ENCODE results near the gene PIP4K2A.

The PIP4K2A gene

DNA sequence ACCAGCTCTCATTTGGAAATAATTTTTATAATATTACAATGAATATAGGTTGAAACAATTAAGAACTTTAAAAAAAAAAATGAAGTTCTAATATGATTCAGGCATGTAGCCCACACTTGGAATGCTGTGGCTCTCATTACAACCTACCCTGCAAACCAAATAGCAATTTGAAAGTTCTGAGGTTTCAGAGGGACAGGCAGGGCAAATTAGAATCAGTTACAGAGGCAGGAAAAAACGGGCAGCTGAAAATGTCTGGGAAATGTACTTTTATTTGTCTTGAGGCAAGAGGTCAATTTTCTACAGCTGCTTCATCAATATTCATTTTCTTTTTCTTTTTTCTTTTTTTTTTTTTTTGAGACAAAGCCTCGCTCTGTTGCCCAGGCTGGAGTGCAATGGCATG, 95.3 kb downstream of the PIP4K2A start:
- H3K9ac ChIP-seq (ENCODE audit: low read depth, low read length, poor library complexity), result no peak overlapping the region
- no peak overlapping the region for H3K4me2 ChIP-seq (ENCODE audit: insufficient read depth, low read length, poor library complexity, severe bottlenecking)
- no peak overlapping the region for H2BK120ac ChIP-seq (ENCODE audit: low read depth, low read length)
- H2AFZ ChIP-seq (ENCODE audit: low read length), result no peak overlapping the region
- H3K27me3 ChIP-seq (ENCODE audit: control insufficient read depth in 3 of 3, insufficient read depth in 3 of 3, low read depth in 1 of 3, low read length in 3 of 3), result no peaks in the 10 kb centered on the region
- no peaks in the 10 kb centered on the region for H3K36me3 ChIP-seq (replicated peaks in 1 of 2; ENCODE audit: control insufficient read depth in 2 of 2, insufficient read depth in 2 of 2, low read length in 2 of 2)
- no peak overlapping the region for H2BK5ac ChIP-seq (ENCODE audit: low read length)
- no peak overlapping the region for H2AK5ac ChIP-seq (ENCODE audit: low read depth, low read length)
- H3K79me1 ChIP-seq (ENCODE audit: low read depth, low read length), result peaks cover 3% of the 10 kb centered on the region
- no peak overlapping the region for H3K23ac ChIP-seq (ENCODE audit: low read depth, low read length, poor library complexity)
- no peak overlapping the region for H3K4ac ChIP-seq (ENCODE audit: low read length)
- no peaks in the 10 kb centered on the region for H3K9me3 ChIP-seq (replicated peaks in 1 of 2; ENCODE audit: control insufficient read depth in 2 of 2, insufficient read depth in 1 of 2, low read depth in 1 of 2, low read length in 2 of 2)
- no peak overlapping the region for H4K8ac ChIP-seq (ENCODE audit: low read depth, low read length)
- H2BK12ac ChIP-seq (ENCODE audit: low read length), result no peak overlapping the region
- peaks cover 8 to 23% of the 10 kb centered on the region in 2 donors for H3K4me1 ChIP-seq (ENCODE audit: control insufficient read depth in 2 of 2, insufficient read depth in 1 of 2, low read depth in 1 of 2, low read length in 2 of 2)
- no peak overlapping the region for H3K14ac ChIP-seq (ENCODE audit: low read length)
- H2BK15ac ChIP-seq (ENCODE audit: low read length), result no peak overlapping the region
- no peak for DNase-seq (ENCODE audit: low spot score)
- no peak overlapping the region for H3K27ac ChIP-seq (replicated peaks; ENCODE audit: low read length)
- H3K18ac ChIP-seq (ENCODE audit: low read length), result no peak overlapping the region
- no peak overlapping the region for H3K4me3 ChIP-seq (ENCODE audit: low read length in 2 of 2)
- WGBS, 2 donors (ENCODE audit: extremely low coverage in 2 of 2, insufficient read length in 2 of 2, insufficient replicate concordance in 1 of 2), result no CpG with 5 or more reads among the region's 2 CpGs
- H4K91ac ChIP-seq (ENCODE audit: low read depth, low read length, poor library complexity), result no peak overlapping the region

DNA sequence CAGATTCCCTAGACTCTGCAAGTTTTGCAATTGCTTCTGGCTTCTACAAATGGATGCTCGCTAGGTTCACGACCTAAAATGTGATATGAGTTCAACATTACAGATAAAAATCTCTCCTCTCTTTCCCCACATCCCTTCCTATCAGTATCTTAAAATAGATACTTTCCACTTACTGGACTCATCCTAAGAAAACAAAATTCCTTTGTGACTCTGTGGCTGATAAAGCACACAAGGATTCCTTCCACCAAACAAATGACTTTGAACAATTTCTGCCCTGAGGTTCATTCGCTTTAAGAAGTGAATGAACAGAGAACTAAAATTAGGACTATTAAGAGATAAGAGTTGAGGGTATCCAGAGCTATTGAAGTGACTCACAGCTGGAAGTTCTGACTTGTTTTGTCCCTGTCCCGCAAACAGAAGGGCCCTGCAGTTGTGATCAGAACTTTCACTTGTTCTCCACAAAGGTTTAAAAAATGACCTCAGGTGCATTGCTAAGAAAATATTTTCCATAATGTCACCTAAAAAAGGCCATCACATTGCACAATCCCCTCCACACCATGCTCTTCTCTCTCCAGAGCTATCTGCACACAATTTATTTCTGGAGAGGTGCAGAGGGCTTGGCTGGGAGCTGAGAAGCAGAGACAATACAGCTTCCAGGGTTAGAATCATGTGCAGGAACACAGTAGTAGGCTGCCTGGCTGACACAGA, 96.1 kb downstream of the PIP4K2A start:
- H2BK120ac ChIP-seq (ENCODE audit: low read depth, low read length), result no peak overlapping the region
- H3K79me1 ChIP-seq (ENCODE audit: low read depth, low read length), result peaks cover 3% of the 10 kb centered on the region
- H3K4me3 ChIP-seq (ENCODE audit: low read length in 2 of 2), result no peak overlapping the region
- no peak overlapping the region for H2BK12ac ChIP-seq (ENCODE audit: low read length)
- no peak overlapping the region for H2BK5ac ChIP-seq (ENCODE audit: low read length)
- no peaks in the 10 kb centered on the region for H3K9me3 ChIP-seq (replicated peaks in 1 of 2; ENCODE audit: control insufficient read depth in 2 of 2, insufficient read depth in 1 of 2, low read depth in 1 of 2, low read length in 2 of 2)
- H3K4me1 ChIP-seq (ENCODE audit: control insufficient read depth in 2 of 2, insufficient read depth in 1 of 2, low read depth in 1 of 2, low read length in 2 of 2), result peaks cover 13 to 15% of the 10 kb centered on the region in 2 donors
- H3K27ac ChIP-seq (replicated peaks; ENCODE audit: low read length), result no peak overlapping the region
- WGBS, 2 donors (ENCODE audit: extremely low coverage in 2 of 2, insufficient read length in 2 of 2, insufficient replicate concordance in 1 of 2), result no CpG with 5 or more reads among the region's 4 CpGs
- H4K91ac ChIP-seq (ENCODE audit: low read depth, low read length, poor library complexity), result no peak overlapping the region
- no peak overlapping the region for H3K9ac ChIP-seq (ENCODE audit: low read depth, low read length, poor library complexity)
- no peak overlapping the region for H3K18ac ChIP-seq (ENCODE audit: low read length)
- DNase-seq (ENCODE audit: low spot score), result no peak
- no peak overlapping the region for H2BK15ac ChIP-seq (ENCODE audit: low read length)
- no peak overlapping the region for H3K4ac ChIP-seq (ENCODE audit: low read length)
- H2AK5ac ChIP-seq (ENCODE audit: low read depth, low read length), result no peak overlapping the region
- H3K27me3 ChIP-seq (ENCODE audit: control insufficient read depth in 3 of 3, insufficient read depth in 3 of 3, low read depth in 1 of 3, low read length in 3 of 3), result no peaks in the 10 kb centered on the region
- no peaks in the 10 kb centered on the region for H3K36me3 ChIP-seq (replicated peaks in 1 of 2; ENCODE audit: control insufficient read depth in 2 of 2, insufficient read depth in 2 of 2, low read length in 2 of 2)
- H3K14ac ChIP-seq (ENCODE audit: low read length), result no peak overlapping the region
- no peak overlapping the region for H2AFZ ChIP-seq (ENCODE audit: low read length)
- H3K4me2 ChIP-seq (ENCODE audit: insufficient read depth, low read length, poor library complexity, severe bottlenecking), result no peak overlapping the region
- H3K23ac ChIP-seq (ENCODE audit: low read depth, low read length, poor library complexity), result no peak overlapping the region
- no peak overlapping the region for H4K8ac ChIP-seq (ENCODE audit: low read depth, low read length)

DNA sequence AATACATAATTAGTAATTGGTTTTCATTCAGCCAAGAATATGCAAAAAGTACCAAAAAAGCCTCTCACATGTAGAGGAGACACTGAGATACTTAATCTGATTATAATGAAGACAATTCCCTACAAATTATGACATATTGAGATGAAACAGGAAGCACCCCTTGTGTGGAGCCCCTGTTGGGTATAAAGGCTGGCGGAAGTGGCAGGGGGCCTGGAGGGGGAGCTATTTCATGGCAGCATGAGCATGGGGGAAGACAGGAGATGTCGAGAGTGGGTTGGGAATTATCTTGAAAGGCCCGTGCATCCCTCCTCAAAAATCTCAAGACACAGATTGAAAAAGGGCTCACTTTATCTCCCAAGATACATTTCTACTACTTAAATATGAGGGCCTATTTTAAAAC, 96.9 kb downstream of the PIP4K2A start:
- Histone ChIP-seq H3K27ac (replicated peaks; ENCODE audit: low read length) (no peak overlapping the region), H2BK15ac (ENCODE audit: low read length) (no peak overlapping the region), H4K8ac (ENCODE audit: low read depth, low read length) (no peak overlapping the region), H3K18ac (ENCODE audit: low read length) (no peak overlapping the region), H3K4ac (ENCODE audit: low read length) (no peak overlapping the region), H2BK5ac (ENCODE audit: low read length) (no peak overlapping the region), H3K4me3 (ENCODE audit: low read length in 2 of 2) (no peak overlapping the region), H3K9ac (ENCODE audit: low read depth, low read length, poor library complexity) (no peak overlapping the region), H2AFZ (ENCODE audit: low read length) (no peak overlapping the region), H3K4me1 (ENCODE audit: control insufficient read depth in 2 of 2, insufficient read depth in 1 of 2, low read depth in 1 of 2, low read length in 2 of 2) (peaks cover 13 to 14% of the 10 kb centered on the region in 2 donors), H3K23ac (ENCODE audit: low read depth, low read length, poor library complexity) (no peak overlapping the region), H2AK5ac (ENCODE audit: low read depth, low read length) (no peak overlapping the region), H3K79me1 (ENCODE audit: low read depth, low read length) (peaks cover 3% of the 10 kb centered on the region), H3K4me2 (ENCODE audit: insufficient read depth, low read length, poor library complexity, severe bottlenecking) (no peak overlapping the region), H4K91ac (ENCODE audit: low read depth, low read length, poor library complexity) (no peak overlapping the region), H3K36me3 (replicated peaks in 1 of 2; ENCODE audit: control insufficient read depth in 2 of 2, insufficient read depth in 2 of 2, low read length in 2 of 2) (no peaks in the 10 kb centered on the region), H3K27me3 (ENCODE audit: control insufficient read depth in 3 of 3, insufficient read depth in 3 of 3, low read depth in 1 of 3, low read length in 3 of 3) (no peaks in the 10 kb centered on the region), H3K14ac (ENCODE audit: low read length) (no peak overlapping the region), H3K9me3 (replicated peaks in 1 of 2; ENCODE audit: control insufficient read depth in 2 of 2, insufficient read depth in 1 of 2, low read depth in 1 of 2, low read length in 2 of 2) (no peaks in the 10 kb centered on the region), H2BK120ac (ENCODE audit: low read depth, low read length) (no peak overlapping the region), H2BK12ac (ENCODE audit: low read length) (no peak overlapping the region)
- WGBS, 2 donors (ENCODE audit: extremely low coverage in 2 of 2, insufficient read length in 2 of 2, insufficient replicate concordance in 1 of 2), result no CpG with 5 or more reads among the region's 3 CpGs
- no peak for DNase-seq (ENCODE audit: low spot score)

DNA sequence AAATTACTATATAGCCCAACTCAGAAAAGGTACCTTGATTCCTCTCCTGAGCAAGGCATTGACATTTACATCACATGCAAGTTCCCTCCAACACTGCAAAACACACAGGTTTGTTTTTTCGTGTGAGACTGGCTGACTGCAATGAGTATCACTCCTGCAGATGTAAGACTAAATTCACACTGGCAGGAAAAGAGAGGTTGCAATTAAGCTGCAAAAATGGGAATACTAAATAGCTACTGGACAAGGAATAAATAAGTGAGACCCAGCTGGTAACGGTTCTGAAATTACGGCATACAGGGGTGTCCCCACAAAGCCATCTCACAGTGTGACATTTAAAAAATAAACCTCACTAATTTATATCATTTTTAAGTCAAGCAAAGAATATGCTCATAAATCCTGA, 97.3 kb downstream of the PIP4K2A start:
- Histone ChIP-seq H2BK5ac (ENCODE audit: low read length) (no peak overlapping the region), H3K4ac (ENCODE audit: low read length) (no peak overlapping the region), H3K27me3 (ENCODE audit: control insufficient read depth in 3 of 3, insufficient read depth in 3 of 3, low read depth in 1 of 3, low read length in 3 of 3) (no peaks in the 10 kb centered on the region), H4K91ac (ENCODE audit: low read depth, low read length, poor library complexity) (no peak overlapping the region), H3K79me1 (ENCODE audit: low read depth, low read length) (peaks cover under 1% of the 10 kb centered on the region), H3K14ac (ENCODE audit: low read length) (no peak overlapping the region), H3K4me2 (ENCODE audit: insufficient read depth, low read length, poor library complexity, severe bottlenecking) (no peak overlapping the region), H3K36me3 (replicated peaks in 1 of 2; ENCODE audit: control insufficient read depth in 2 of 2, insufficient read depth in 2 of 2, low read length in 2 of 2) (no peaks in the 10 kb centered on the region), H3K18ac (ENCODE audit: low read length) (no peak overlapping the region), H2AFZ (ENCODE audit: low read length) (no peak overlapping the region), H3K27ac (replicated peaks; ENCODE audit: low read length) (no peak overlapping the region), H2AK5ac (ENCODE audit: low read depth, low read length) (no peak overlapping the region), H2BK12ac (ENCODE audit: low read length) (no peak overlapping the region), H3K9ac (ENCODE audit: low read depth, low read length, poor library complexity) (no peak overlapping the region), H4K8ac (ENCODE audit: low read depth, low read length) (no peak overlapping the region), H2BK120ac (ENCODE audit: low read depth, low read length) (no peak overlapping the region), H2BK15ac (ENCODE audit: low read length) (no peak overlapping the region), H3K4me1 (ENCODE audit: control insufficient read depth in 2 of 2, insufficient read depth in 1 of 2, low read depth in 1 of 2, low read length in 2 of 2) (peaks cover 13 to 14% of the 10 kb centered on the region in 2 donors), H3K9me3 (replicated peaks in 1 of 2; ENCODE audit: control insufficient read depth in 2 of 2, insufficient read depth in 1 of 2, low read depth in 1 of 2, low read length in 2 of 2) (no peaks in the 10 kb centered on the region), H3K23ac (ENCODE audit: low read depth, low read length, poor library complexity) (no peak overlapping the region), H3K4me3 (ENCODE audit: low read length in 2 of 2) (no peak overlapping the region)
- no peak for DNase-seq (ENCODE audit: low spot score)
- WGBS, 2 donors (ENCODE audit: extremely low coverage in 2 of 2, insufficient read length in 2 of 2, insufficient replicate concordance in 1 of 2), result no CpG with 5 or more reads among the region's 3 CpGs
